Measurements from ENCODE around the gene RNASEH2B. TPM values are rescaled to one million over a fixed set of nuclear protein-coding genes. Genes with fewer than 3 reads are reported as not detected.
A peak's percentile ranks its signal among the peaks of the same experiment; 100 is the strongest.

Gene RNASEH2B
- total RNA-seq, 8 experiments from 2014 or later: 24.0 to 57.7 (median 35.1) TPM

DNA sequence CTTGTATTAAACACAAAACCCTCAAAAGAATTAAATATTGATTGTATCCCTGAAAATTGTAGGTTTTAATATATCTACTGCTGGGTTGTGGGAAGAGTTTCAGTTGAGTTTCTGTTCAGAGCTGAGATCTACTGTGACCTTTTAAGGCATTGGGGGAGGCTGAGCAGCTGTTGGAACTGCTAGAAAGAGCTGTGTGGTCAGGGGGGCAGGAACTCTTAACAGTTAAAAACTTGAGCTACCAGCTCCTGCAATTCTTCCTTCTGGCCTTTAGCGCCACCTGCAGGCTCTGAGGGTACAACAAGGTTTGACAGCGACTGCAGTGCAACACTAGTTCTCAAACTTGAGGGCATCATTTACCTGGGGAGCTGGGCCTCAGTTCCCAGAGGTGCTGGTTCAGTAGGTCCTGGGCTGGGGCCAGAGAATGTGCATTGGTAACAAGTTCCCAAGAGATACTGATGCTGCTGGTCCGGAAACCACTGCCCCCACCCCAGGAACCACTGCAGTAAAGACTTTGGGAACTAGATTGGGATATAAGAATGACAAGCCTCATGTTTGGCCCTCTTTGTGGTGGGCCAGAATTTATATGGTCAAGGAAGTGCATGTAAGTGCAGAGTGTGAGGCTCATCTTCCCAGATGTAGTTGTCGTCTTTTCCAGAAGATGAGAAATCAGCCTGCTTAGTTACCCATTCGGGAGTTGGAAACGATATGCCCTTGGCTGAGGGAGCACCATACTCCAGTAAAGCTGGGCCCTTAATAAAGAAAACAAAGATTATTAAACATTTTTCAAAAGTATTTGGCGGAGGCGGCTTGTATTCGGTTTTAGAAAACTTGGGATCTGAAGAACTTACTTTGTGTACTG is 2.6 kb downstream of the RNASEH2B start:
- Histone ChIP-seq H3K4me1 (replicated peaks in 1 of 2) (peaks cover 5 to 8% of the 10 kb centered on the region in 2 donors), H3K27ac (no peak overlapping the region), H3K4me3 (peak overlapping the region in 1 of 5 donors; percentile 0)
- in situ Hi-C loops (cut with MboI; ENCODE audit: low pct_unique_long_range_greater_than_20kb in 2 of 9, low sequenced_read_pairs in 9 of 9, unreplicated experiment in 9 of 9): loop anchor here in 4 of 9 experiments (25.0 kb wide), 1 partner anchor 925 kb away; the partner anchor contains the start of gene TRIM13 (in 4 of the 4)
- ATAC-seq (replicated peaks in 6 of 8): peak in 4 of 8 experiments; percentile 6 to 28 (median 15)
- WGBS, 10 experiments: 56 to 92% (median 69%) methylated on average over 4 to 8 of the region's 9 CpGs; no CpG with 5 or more reads in 5 of the 10 experiments

DNA sequence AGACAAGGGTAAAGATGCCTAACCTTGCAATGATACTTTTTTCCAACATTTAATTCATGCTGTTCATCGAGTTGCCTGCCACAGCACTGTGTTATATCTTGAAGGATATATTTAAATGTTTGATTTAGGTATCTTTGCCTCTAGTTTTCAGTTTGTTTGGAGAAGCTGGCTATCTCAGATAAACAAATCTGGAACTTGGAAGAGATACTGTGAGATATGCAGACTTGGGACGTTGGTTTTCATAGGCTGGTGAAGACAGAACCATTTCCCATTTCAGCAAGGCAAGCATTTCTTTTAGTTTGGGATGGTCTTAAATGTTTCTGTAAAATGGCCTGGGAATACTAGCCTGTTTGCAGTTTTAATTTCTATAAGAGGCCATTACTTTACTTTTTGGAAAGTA is 3.3 kb downstream of the RNASEH2B start:
- peaks cover 5 to 8% of the 10 kb centered on the region in 2 donors for H3K4me1 ChIP-seq (replicated peaks in 1 of 2)
- in situ Hi-C loops (cut with MboI; ENCODE audit: low pct_unique_long_range_greater_than_20kb in 2 of 9, low sequenced_read_pairs in 9 of 9, unreplicated experiment in 9 of 9): loop anchor here in 4 of 9 experiments (25.0 kb wide), 1 partner anchor 926 kb away; the partner anchor contains the start of gene TRIM13 (in 4 of the 4)
- no peak for ATAC-seq (replicated peaks in 6 of 8)
- WGBS, 10 experiments: 0 to 86% (median 65%) methylated on average over 1 to 2 of the region's 2 CpGs
- no peak overlapping the region for H3K27ac ChIP-seq
- H3K4me3 ChIP-seq: no peak overlapping the region

DNA sequence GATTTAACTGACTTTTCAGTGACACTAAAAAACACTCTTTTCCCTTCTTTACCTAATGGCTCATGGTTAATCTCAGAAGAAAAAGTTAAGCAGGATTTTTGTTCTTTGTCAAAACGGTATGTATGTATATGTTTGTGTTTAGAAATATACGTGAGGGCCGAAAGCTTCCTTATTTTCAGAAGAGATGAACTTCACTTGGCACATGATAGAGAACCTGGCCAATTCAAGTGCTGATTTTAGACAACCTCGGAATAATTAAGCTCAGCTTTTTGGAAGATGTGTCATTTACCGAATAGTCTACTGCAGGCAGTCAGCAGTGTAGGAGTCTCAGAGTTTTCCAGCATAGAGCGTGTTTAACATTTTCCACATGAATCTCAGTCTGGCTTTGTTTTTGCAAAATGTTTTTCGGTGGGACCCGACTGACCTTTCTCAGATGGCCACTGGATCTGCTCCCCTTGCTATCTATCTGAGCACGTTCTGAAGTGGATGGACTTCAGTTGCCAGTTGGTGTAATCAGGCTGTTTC is 4.6 kb downstream of the RNASEH2B start:
- WGBS, 10 experiments: 12 to 95% (median 81%) methylated on average over 3 to 9 of the region's 9 CpGs
- Histone ChIP-seq H3K27ac (no peak overlapping the region), H3K4me1 (replicated peaks in 1 of 2) (peaks cover 5 to 8% of the 10 kb centered on the region in 2 donors), H3K4me3 (no peak overlapping the region)
- no peak for ATAC-seq (replicated peaks in 6 of 8)
- in situ Hi-C loops (cut with MboI; ENCODE audit: low pct_unique_long_range_greater_than_20kb in 2 of 9, low sequenced_read_pairs in 9 of 9, unreplicated experiment in 9 of 9): loop anchor here in 4 of 9 experiments (25.0 kb wide), 1 partner anchor 927 kb away; the partner anchor contains the start of gene TRIM13 (in 4 of the 4)

DNA sequence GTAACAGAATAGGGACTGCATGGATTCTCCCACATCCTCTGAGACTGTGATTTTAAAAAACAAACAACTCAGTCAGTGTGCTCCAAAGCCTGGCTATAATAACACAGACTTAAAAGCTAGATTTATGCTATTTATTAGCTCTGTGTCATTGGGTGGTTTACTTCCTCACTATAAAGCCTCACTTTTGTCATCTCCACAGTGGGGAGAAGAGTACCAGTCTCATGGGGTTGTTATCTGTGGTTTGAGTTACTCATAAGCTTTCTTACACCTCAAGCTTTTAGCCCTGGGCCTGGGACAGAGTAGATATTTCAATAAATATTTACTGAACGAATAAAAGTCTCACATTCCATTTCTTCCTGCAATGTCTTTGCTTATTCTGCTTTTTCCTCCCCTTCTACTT is 5.3 kb downstream of the RNASEH2B start:
- Histone ChIP-seq H3K27ac (no peak overlapping the region), H3K4me1 (replicated peaks in 1 of 2) (peaks cover 5 to 8% of the 10 kb centered on the region in 2 donors), H3K4me3 (no peak overlapping the region)
- ATAC-seq (replicated peaks in 6 of 8): no peak
- in situ Hi-C loops (cut with MboI; ENCODE audit: low pct_unique_long_range_greater_than_20kb in 2 of 9, low sequenced_read_pairs in 9 of 9, unreplicated experiment in 9 of 9): loop anchor here in 4 of 9 experiments (25.0 kb wide), 1 partner anchor 928 kb away; the partner anchor contains the start of gene TRIM13 (in 4 of the 4)
- WGBS, 10 experiments: 0 to 92% (median 49%) methylated on average over 1 of the region's 1 CpG; no CpG with 5 or more reads in 4 of the 10 experiments

DNA sequence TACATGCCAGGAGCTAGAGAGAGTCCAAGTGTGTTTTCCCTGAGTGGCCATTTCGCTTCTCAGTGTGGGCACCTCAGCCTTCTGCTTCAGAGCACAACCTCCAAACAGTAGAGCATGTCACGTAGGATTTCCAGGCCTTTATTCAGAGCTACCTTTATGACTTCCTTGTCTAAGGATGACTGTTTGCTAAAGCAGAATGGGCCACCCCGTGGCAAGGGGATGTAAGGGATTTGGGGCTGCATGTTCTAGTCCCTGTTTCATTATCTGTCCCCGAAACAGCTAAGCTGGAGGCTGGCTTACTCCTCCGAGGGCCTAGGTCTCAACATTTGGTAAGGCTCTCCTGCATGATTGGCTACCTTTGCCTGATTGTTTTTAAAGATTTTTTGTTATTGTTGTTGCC is 6.0 kb downstream of the RNASEH2B start:
- in situ Hi-C loops (cut with MboI; ENCODE audit: low pct_unique_long_range_greater_than_20kb in 2 of 9, low sequenced_read_pairs in 9 of 9, unreplicated experiment in 9 of 9): loop anchor here in 4 of 9 experiments (25.0 kb wide), 1 partner anchor 928 kb away; the partner anchor contains the start of gene TRIM13 (in 4 of the 4)
- 81 to 100% (median 94%) methylated on average over 1 to 5 of the region's 5 CpGs; no CpG with 5 or more reads in 1 of the 10 experiments for WGBS, 10 experiments
- no peak overlapping the region for H3K27ac ChIP-seq

DNA sequence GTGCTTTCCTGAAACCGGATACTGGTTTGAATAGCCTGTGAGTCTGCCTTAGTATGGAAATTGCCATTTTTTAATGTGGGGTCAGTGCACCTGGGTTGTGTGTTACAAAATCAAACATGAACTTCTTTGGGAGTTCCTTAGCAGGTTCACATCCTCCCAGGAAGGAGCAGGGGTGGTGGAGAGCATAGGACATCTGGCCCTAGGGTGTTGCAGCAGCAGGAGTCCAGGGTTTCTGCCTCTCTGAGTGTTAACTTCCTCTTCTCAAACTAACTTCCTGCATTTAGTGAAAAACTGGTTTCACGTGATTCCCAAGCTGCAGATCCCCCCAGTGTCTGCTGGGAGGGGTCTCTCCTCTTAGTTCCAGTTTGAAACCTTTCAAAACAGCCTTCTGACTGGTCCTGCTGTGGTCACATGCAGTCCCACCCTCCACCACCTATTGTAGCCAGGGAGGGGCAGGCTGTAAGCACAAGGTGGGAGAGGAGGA is 7.2 kb downstream of the RNASEH2B start:
- peak in 1 of 8 experiments; percentile 13 for ATAC-seq (replicated peaks in 6 of 8)
- Histone ChIP-seq H3K4me1 (replicated peaks in 1 of 2) (no peaks in the 10 kb centered on the region), H3K4me3 (no peak overlapping the region), H3K27ac (no peak overlapping the region)
- WGBS, 10 experiments: 40 to 100% (median 65%) methylated on average over 1 to 2 of the region's 2 CpGs; no CpG with 5 or more reads in 4 of the 10 experiments
- in situ Hi-C loops (cut with MboI; ENCODE audit: low pct_unique_long_range_greater_than_20kb in 2 of 9, low sequenced_read_pairs in 9 of 9, unreplicated experiment in 9 of 9): loop anchor here in 4 of 9 experiments (25.0 kb wide), 1 partner anchor 929 kb away; the partner anchor contains the start of gene TRIM13 (in 4 of the 4)

More for the DNA sequence above, 6.0 kb downstream of the RNASEH2B start:
- Histone ChIP-seq H3K4me1 (replicated peaks in 1 of 2) (peaks cover 5% of the 10 kb centered on the region in 2 donors), H3K4me3 (no peak overlapping the region)
- ATAC-seq (replicated peaks in 6 of 8): no peak

DNA sequence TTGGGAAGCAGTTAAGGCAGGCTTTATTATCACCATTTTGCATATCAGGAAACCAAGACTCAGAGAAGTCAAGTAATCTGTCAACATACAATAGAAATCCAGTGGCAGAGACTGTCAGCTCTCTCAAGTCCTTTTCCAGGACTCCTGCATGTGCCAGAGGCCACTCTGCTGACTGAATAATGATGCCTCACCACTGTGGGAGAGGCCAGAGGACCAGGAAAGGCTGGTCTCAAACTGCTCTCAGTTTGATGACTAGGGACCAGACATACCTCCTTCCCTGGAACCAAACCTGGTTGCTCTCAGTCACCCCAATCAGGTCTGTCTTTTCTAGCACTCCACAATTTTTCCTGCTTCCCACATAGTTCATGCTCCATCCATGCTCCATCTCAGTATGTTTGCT is 8.0 kb downstream of the RNASEH2B start:
- no peaks in the 10 kb centered on the region for H3K4me1 ChIP-seq (replicated peaks in 1 of 2)
- H3K27ac ChIP-seq: no peak overlapping the region
- in situ Hi-C loops (cut with MboI; ENCODE audit: low pct_unique_long_range_greater_than_20kb in 2 of 9, low sequenced_read_pairs in 9 of 9, unreplicated experiment in 9 of 9): loop anchor here in 4 of 9 experiments (25.0 kb wide), 1 partner anchor 930 kb away; the partner anchor contains the start of gene TRIM13 (in 4 of the 4)
- peak in 1 of 8 experiments; percentile 31 for ATAC-seq (replicated peaks in 6 of 8)
- no peak overlapping the region for H3K4me3 ChIP-seq

DNA sequence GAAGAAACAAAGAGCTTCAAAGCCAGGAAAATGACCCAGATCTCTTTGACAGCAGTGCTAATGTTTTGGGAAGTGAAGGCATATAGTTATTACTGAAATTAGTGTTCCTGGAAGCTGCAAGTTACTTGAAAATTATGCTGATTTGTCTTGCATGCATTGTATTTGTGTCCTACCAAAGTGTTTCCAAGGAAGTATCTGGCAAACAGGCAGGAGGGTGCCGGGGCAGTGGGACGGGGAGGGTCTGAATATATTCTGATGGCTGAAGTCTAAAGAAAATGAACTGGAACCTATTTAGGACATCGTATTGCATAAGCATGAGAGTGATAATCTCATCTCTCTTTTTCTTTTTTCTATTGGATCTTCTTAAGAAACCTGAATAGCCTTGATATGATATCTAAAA is 9.0 kb downstream of the RNASEH2B start:
- Histone ChIP-seq H3K27ac (no peak overlapping the region), H3K4me3 (no peak overlapping the region), H3K4me1 (replicated peaks in 1 of 2) (no peaks in the 10 kb centered on the region)
- peak in 3 of 8 experiments; percentile 39 to 76 (median 60) for ATAC-seq (replicated peaks in 6 of 8)
- in situ Hi-C loops (cut with MboI; ENCODE audit: low pct_unique_long_range_greater_than_20kb in 2 of 9, low sequenced_read_pairs in 9 of 9, unreplicated experiment in 9 of 9): loop anchor here in 4 of 9 experiments (25.0 kb wide), 1 partner anchor 931 kb away; the partner anchor contains the start of gene TRIM13 (in 4 of the 4)
- 41 to 100% (median 76%) methylated on average over 1 to 3 of the region's 3 CpGs; no CpG with 5 or more reads in 2 of the 10 experiments for WGBS, 10 experiments

DNA sequence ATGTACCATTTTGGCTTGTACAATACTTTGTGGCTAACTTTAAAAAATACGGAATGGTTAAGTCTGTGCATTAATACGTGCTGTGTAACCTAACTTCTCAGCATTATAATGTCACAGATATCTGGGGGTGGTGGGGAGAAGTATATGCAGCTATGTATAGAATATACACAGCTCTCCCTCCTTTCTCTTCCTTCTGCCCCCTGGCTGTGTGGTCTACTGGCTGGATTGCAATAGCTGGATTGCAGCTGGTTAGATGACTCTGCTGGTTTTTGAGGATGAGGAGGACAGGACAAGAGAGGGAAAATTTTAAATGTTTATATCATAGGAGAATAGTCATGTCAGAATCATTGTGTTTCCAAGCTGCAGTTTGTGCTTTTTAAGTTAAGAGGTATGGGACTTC is 9.7 kb downstream of the RNASEH2B start:
- H3K4me1 ChIP-seq (replicated peaks in 1 of 2): no peaks in the 10 kb centered on the region
- WGBS, 10 experiments: 43 to 100% (median 100%) methylated on average over 1 to 2 of the region's 2 CpGs; no CpG with 5 or more reads in 4 of the 10 experiments
- in situ Hi-C loops (cut with MboI; ENCODE audit: low pct_unique_long_range_greater_than_20kb in 2 of 9, low sequenced_read_pairs in 9 of 9, unreplicated experiment in 9 of 9): loop anchor here in 4 of 9 experiments (25.0 kb wide), 1 partner anchor 932 kb away; the partner anchor contains the start of gene TRIM13 (in 4 of the 4)
- peak in 1 of 8 experiments; percentile 56 for ATAC-seq (replicated peaks in 6 of 8)
- no peak overlapping the region for H3K27ac ChIP-seq
- no peak overlapping the region for H3K4me3 ChIP-seq

DNA sequence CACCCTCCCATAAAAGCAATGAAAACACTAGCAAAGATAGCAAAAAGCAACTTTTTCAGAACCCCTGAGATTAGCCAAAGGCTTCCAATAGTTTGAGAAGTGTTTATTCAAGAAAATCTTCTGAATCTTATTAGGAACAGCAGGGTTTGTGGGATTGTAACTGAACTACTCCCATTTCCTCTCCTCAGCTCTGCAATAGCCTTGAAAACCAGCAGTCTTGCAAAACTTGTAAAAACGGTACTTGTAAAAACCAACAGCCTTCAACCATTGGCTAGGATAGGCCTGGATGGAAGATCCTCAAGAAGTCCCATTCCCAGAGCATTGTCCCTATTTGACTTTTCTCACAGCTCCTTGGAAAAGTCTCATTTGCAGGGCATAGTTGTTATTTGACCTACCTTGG is 12.1 kb downstream of the RNASEH2B start:
- no peak overlapping the region for H3K4me3 ChIP-seq
- 86 to 100% (median 100%) methylated on average over 1 of the region's 1 CpG; no CpG with 5 or more reads in 5 of the 10 experiments for WGBS, 10 experiments
- in situ Hi-C loops (cut with MboI; ENCODE audit: low pct_unique_long_range_greater_than_20kb in 2 of 9, low sequenced_read_pairs in 9 of 9, unreplicated experiment in 9 of 9): loop anchor here in 4 of 9 experiments (10.0 to 25.0 kb wide), 2 partner anchors 143 to 934 kb away; partner anchors contain the start of gene TRIM13 (in 4 of the 4)
- no peak overlapping the region for H3K27ac ChIP-seq
- ATAC-seq (replicated peaks in 6 of 8): no peak
- no peaks in the 10 kb centered on the region for H3K4me1 ChIP-seq (replicated peaks in 1 of 2)

DNA sequence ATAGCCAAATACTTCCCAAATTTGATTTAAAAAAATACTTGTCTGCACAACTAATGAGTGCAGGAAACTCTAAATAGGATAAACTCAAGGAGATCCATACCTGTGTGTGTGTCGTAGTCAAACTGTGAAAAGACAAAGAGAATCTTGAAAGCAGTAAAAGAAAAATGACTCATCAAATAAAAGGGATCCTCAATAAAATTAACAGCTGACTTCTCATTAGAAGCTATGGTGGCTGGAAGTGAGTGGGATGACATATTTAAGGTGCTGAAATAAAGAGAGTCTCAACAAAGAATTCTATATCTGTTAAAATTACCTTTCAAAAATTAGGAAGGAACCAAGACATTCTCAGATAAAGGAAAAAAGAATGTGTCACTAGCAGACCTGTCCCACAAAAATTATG is 13.7 kb downstream of the RNASEH2B start:
- 78 to 100% (median 90%) methylated on average over 1 of the region's 1 CpG; no CpG with 5 or more reads in 1 of the 10 experiments for WGBS, 10 experiments
- no peaks in the 10 kb centered on the region for H3K4me1 ChIP-seq (replicated peaks in 1 of 2)
- H3K27ac ChIP-seq: no peak overlapping the region
- H3K4me3 ChIP-seq: no peak overlapping the region
- ATAC-seq (replicated peaks in 6 of 8): no peak
- in situ Hi-C loops (cut with MboI; ENCODE audit: low pct_unique_long_range_greater_than_20kb in 2 of 9, low sequenced_read_pairs in 9 of 9, unreplicated experiment in 9 of 9): loop anchor here in 4 of 9 experiments (10.0 to 25.0 kb wide), 2 partner anchors 142 to 936 kb away; partner anchors contain the start of gene TRIM13 (in 4 of the 4)

DNA sequence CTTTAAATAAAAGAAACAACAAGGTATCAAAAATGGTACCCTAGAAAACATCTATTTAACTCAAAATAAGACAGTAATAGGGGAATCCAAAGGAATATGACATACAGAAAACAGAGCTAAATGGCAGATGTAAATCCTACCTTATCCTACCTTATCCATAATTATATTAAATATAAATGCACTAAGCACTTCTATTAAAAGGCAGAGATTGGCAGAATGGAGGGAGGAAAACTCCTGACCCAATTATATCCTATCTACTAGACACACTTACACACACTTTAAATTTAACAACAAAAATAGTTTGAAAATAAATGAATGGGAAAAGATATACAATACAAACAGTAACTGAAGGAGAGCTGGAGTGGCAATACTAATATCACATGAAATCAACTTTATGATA is 14.4 kb downstream of the RNASEH2B start:
- H3K4me3 ChIP-seq: no peak overlapping the region
- H3K4me1 ChIP-seq (replicated peaks in 1 of 2): no peaks in the 10 kb centered on the region
- ATAC-seq (replicated peaks in 6 of 8): no peak
- in situ Hi-C loops (cut with MboI; ENCODE audit: low pct_unique_long_range_greater_than_20kb in 2 of 9, low sequenced_read_pairs in 9 of 9, unreplicated experiment in 9 of 9): loop anchor here in 4 of 9 experiments (10.0 to 25.0 kb wide), 2 partner anchors 141 to 937 kb away; partner anchors contain the start of gene TRIM13 (in 4 of the 4)
- no peak overlapping the region for H3K27ac ChIP-seq

All from motor neuron (in vitro differentiated cells).